Stomach (tissue), 4 donors: ENCODE results near the gene WHRN.

Experiments
- CTCF ChIP-seq, 7 experiments: fragments of 450-650 bp in 4 of 7; fragments of 200-600 bp in 3 of 7; sonication (generic) in 3 of 7; IDR thresholded peaks; one replicate each; pipeline ENCODE4 v1.5.1; 2016 to 2019; ENCODE audit warnings: antibody characterized with exemption in 7 of 7, control low read depth in 2 of 7, mild to moderate bottlenecking in 1 of 7
- POLR2AphosphoS5 ChIP-seq, 3 donors: sonication (generic); formaldehyde crosslinking; IDR thresholded peaks; one replicate each; pipeline ENCODE4 v1.6.1; 2016; ENCODE audit warnings: antibody characterized with exemption in 3 of 3

GRCh38 chr9:114409103-114409780 is 96.0 kb downstream of the WHRN start:
- no peak for TF ChIP-seq CTCF (IDR thresholded peaks at IDR 0.05)
- TF ChIP-seq POLR2AphosphoS5 (IDR thresholded peaks at IDR 0.05), result no peak
